HepG2 (cell line): ENCODE data around the gene PTH1R. TPM values are rescaled to one million over a fixed set of nuclear protein-coding genes. Genes with fewer than 3 reads are reported as not detected.

Experiments
- ATAC-seq: fragments of 200-7000 bp; cut with Tn5 transposase; 3 replicates; pipeline ENCODE4 v1.9.1; 2020; ENCODE audit warnings: mild to moderate bottlenecking, moderate library complexity
- BruUV-seq: library from RNA; stranded (reverse); fragments of 400-500 nt; replicated peaks from 2 replicates; lab custom pipeline; 2021; lab: Mats Ljungman, UMichigan
- CTCF ChIA-PET: fragments of 300-600 bp; formaldehyde crosslinking; extraction: SDS; loops from one replicate; lab custom pipeline; 2021; ENCODE audit warnings: low total read pairs, inconsistent platforms, low intra/inter-chr PET ratio; lab: Yijun Ruan, JAX
- POLR2A ChIA-PET: fragments of 350-600 bp; sonication (Branson Sonifier 250); formaldehyde crosslinking; loops from one replicate; lab custom pipeline; 2020; ENCODE audit warnings: antibody characterized with exemption, inconsistent platforms; lab: Yijun Ruan, JAX
- DNase-seq: peaks from one replicate; pipeline ENCODE4 v3.0.0-alpha.2; 2015; ENCODE audit warnings: low spot score
- FAIRE-seq: peaks from 3 replicates; lab custom pipeline; 2011; peaks lifted over from hg19 to GRCh38; lab: Jason Lieb, UNC
- H2AFZ ChIP-seq: one replicate; pipeline ENCODE4 v1.6.1; 2011; ENCODE audit warnings: low read length, inconsistent platforms
- H3K27ac ChIP-seq: fragments of 300-600 bp; 3 replicates; pipeline ENCODE4 v1.8.0; 2011; ENCODE audit warnings: mixed run types, mild to moderate bottlenecking, mixed read lengths, low read length, inconsistent platforms; ENCODE audit not compliant: insufficient read depth; ENCODE audit errors: extremely low read length
- H3K27me3 ChIP-seq, 2 experiments: fragments of 200-600 bp in 1 of 2; 2 replicates in 1 of 2; 3 replicates in 1 of 2; pipeline versions ENCODE4 v1.6.0 to v1.8.0; 2011; ENCODE audit warnings: low read length in 2 of 2, mild to moderate bottlenecking in 2 of 2, moderate library complexity in 2 of 2, inconsistent platforms in 1 of 2; ENCODE audit not compliant: insufficient read depth in 2 of 2, control insufficient read depth in 1 of 2
- H3K36me3 ChIP-seq, 2 experiments: fragments of 200-600 bp in 1 of 2; replicated peaks in 1 of 2; 2 replicates in 1 of 2; 3 replicates in 1 of 2; pipeline versions ENCODE4 v1.5.1 to v1.8.0; 2011; ENCODE audit warnings: low read length in 2 of 2, inconsistent platforms in 1 of 2; ENCODE audit not compliant: insufficient read depth in 2 of 2, control insufficient read depth in 1 of 2
- H3K4me1 ChIP-seq: 2 replicates; pipeline ENCODE4 v1.5.1; 2012; ENCODE audit warnings: low read length, inconsistent platforms; ENCODE audit not compliant: insufficient read depth
- H3K4me2 ChIP-seq: 2 replicates; pipeline ENCODE4 v1.6.0; 2011; ENCODE audit warnings: low read depth, low read length, inconsistent platforms
- H3K4me3 ChIP-seq, 3 experiments: fragments of 200-600 bp in 1 of 3; sonication (generic), shearing (Covaris generic) in 1 of 3; replicated peaks in 1 of 3; 2 replicates each; pipeline ENCODE4 v1.5.1; 2011 to 2016; ENCODE audit warnings: low read length in 3 of 3, inconsistent platforms in 2 of 3, low read depth in 2 of 3, mild to moderate bottlenecking in 2 of 3, control low read depth in 1 of 3, mixed read lengths in 1 of 3; ENCODE audit not compliant: insufficient read depth in 1 of 3
- H3K79me2 ChIP-seq: one replicate; pipeline ENCODE4 v1.6.1; 2011; ENCODE audit warnings: low read length, inconsistent platforms; ENCODE audit not compliant: insufficient read depth
- H3K9ac ChIP-seq: 2 replicates; pipeline ENCODE4 v1.6.0; 2011; ENCODE audit warnings: mild to moderate bottlenecking, low read depth, low read length, inconsistent platforms; ENCODE audit not compliant: insufficient read depth
- H3K9me3 ChIP-seq: 2 replicates; pipeline ENCODE4 v1.5.1; 2012; ENCODE audit warnings: mild to moderate bottlenecking, low read length
- H4K20me1 ChIP-seq: 2 replicates; pipeline ENCODE4 v1.6.0; 2011; ENCODE audit warnings: inconsistent platforms, mild to moderate bottlenecking, low read length, moderate library complexity; ENCODE audit not compliant: insufficient read depth
- ATF7 ChIP-seq, 2 experiments: fragments of 450-650 bp in 1 of 2; sonication (generic) in 1 of 2; formaldehyde crosslinking in 1 of 2; IDR thresholded peaks; 2 replicates each; pipeline versions ENCODE4 v1.4.0 to v1.6.1; 2016 to 2020; ENCODE audit warnings: antibody characterized with exemption in 1 of 2, mild to moderate bottlenecking in 1 of 2, missing genetic modification reagents in 1 of 2
- EZH2 ChIP-seq: conservative IDR thresholded peaks from 2 replicates; pipeline ENCODE4 v1.6.1; 2012; ENCODE audit warnings: mild to moderate bottlenecking, low read depth, low read length, moderate library complexity
- HMGA1 ChIP-seq: sonication (generic); formaldehyde crosslinking; conservative IDR thresholded peaks from 2 replicates; pipeline ENCODE4 v1.4.0; 2020; ENCODE audit warnings: missing genetic modification reagents
- HOXA3 ChIP-seq: sonication (generic); formaldehyde crosslinking; IDR thresholded peaks from 2 replicates; pipeline ENCODE4 v1.5.0; 2020; ENCODE audit warnings: missing genetic modification reagents
- KDM5B ChIP-seq: sonication (generic); formaldehyde crosslinking; IDR thresholded peaks from 2 replicates; pipeline ENCODE4 v1.4.0; 2020; ENCODE audit warnings: missing genetic modification reagents, mild to moderate bottlenecking, borderline replicate concordance
- MEIS1 ChIP-seq: sonication (generic); formaldehyde crosslinking; IDR thresholded peaks from 2 replicates; pipeline ENCODE4 v1.9.0; 2021; ENCODE audit warnings: mild to moderate bottlenecking, missing genetic modification reagents, moderate library complexity, borderline replicate concordance
- NFKB2 ChIP-seq: sonication (generic); formaldehyde crosslinking; IDR thresholded peaks from 2 replicates; pipeline ENCODE4 v1.4.0; 2020; ENCODE audit warnings: missing genetic modification reagents, borderline replicate concordance
- PRMT3 ChIP-seq: sonication (generic); formaldehyde crosslinking; IDR thresholded peaks from 2 replicates; pipeline ENCODE4 v1.8.1; 2022; ENCODE audit warnings: low read depth, mild to moderate bottlenecking, moderate library complexity, missing genetic modification reagents, borderline replicate concordance
- SSRP1 ChIP-seq: IDR thresholded peaks from 2 replicates; pipeline ENCODE4 v1.6.1; 2016; ENCODE audit warnings: control low read depth
- ZBTB1 ChIP-seq: sonication (generic); formaldehyde crosslinking; IDR thresholded peaks from 2 replicates; pipeline ENCODE4 v1.4.0; 2020; ENCODE audit warnings: missing genetic modification reagents, borderline replicate concordance
- ZNF549 ChIP-seq: sonication (generic); formaldehyde crosslinking; IDR thresholded peaks from 2 replicates; pipeline ENCODE4 v1.5.0; 2020; ENCODE audit warnings: missing genetic modification reagents
- ZNF563 ChIP-seq: sonication (generic); formaldehyde crosslinking; IDR thresholded peaks from 2 replicates; pipeline ENCODE4 v1.8.0; 2022; ENCODE audit warnings: mild to moderate bottlenecking, moderate library complexity, missing genetic modification reagents
- ZNF777 ChIP-seq: sonication (generic); formaldehyde crosslinking; IDR thresholded peaks from 2 replicates; pipeline ENCODE4 v1.4.0; 2020; ENCODE audit warnings: missing genetic modification reagents
- ZNF792 ChIP-seq: IDR thresholded peaks from 2 replicates; pipeline ENCODE4 v1.6.1; 2016
- WGBS: methylation state at CpG from one replicate; pipeline ENCODE4 v1.1.6; 2017; ENCODE audit warnings: low lambda C conversion rate; 5-methylcytosine and 5-hydroxymethylcytosine counted together
- in situ Hi-C: cut with HindIII; loops from 2 replicates; pipeline ENCODE4 v1.10.0; 2017; ENCODE audit warnings: low pct_unique_long_range_greater_than_20kb; ENCODE audit not compliant: extremely low pct_ligation_motif_present
- intact Hi-C: fragments of 100-400 bp; cut with micrococcal nuclease; formaldehyde crosslinking; loops from one replicate; pipeline ENCODE4 v1.10.0; 2022; ENCODE audit not compliant: unreplicated experiment
- polyA plus RNA-seq, 8 experiments: library from polyadenylated mRNA; depleted of rRNA in 3 of 8; stranded (reverse) in 7 of 8; unstranded in 1 of 8; fragments of >200 nt; fragmentation: Illumina TruSeq in 4 of 8; extraction: Trizol in 4 of 8; gene quantifications; 2 replicates each; pipeline versions ENCODE4 v1.2.1 to v1.2.3, GENCODE V29; 2011 to 2016; ENCODE audit warnings: low read depth in 4 of 8, missing spikeins in 1 of 8, mixed read lengths in 1 of 8; ENCODE audit not compliant: insufficient read depth in 1 of 8
- total RNA-seq, 5 experiments: library from RNA; depleted of rRNA; stranded (reverse); fragments of >200 nt; fragmentation: Illumina TruSeq; extraction: Trizol; gene quantifications; 2 replicates each; pipeline ENCODE4 v1.2.3, GENCODE V29; 2016; ENCODE audit warnings: low read depth in 1 of 5
- TF ChIP-seq, protein P1 (sequence below): sonication (generic); formaldehyde crosslinking; IDR thresholded peaks from 2 replicates; pipeline ENCODE4 v1.4.0; 2020; ENCODE audit warnings: missing genetic modification reagents
- TF ChIP-seq, protein P2 (sequence below): sonication (generic); formaldehyde crosslinking; IDR thresholded peaks from 2 replicates; pipeline ENCODE4 v1.9.0; 2021; ENCODE audit warnings: missing genetic modification reagents, borderline replicate concordance
- TF ChIP-seq, protein P3 (sequence below): sonication (generic); formaldehyde crosslinking; IDR thresholded peaks from 2 replicates; pipeline ENCODE4 v1.5.1; 2020; ENCODE audit warnings: mild to moderate bottlenecking, missing genetic modification reagents, moderate library complexity

Gene PTH1R
- total and polyA plus RNA-seq, 2 of the 13 experiments (the other 11 are each of a cell fraction or from before 2014, with no cell fraction given): not detected

DNA sequence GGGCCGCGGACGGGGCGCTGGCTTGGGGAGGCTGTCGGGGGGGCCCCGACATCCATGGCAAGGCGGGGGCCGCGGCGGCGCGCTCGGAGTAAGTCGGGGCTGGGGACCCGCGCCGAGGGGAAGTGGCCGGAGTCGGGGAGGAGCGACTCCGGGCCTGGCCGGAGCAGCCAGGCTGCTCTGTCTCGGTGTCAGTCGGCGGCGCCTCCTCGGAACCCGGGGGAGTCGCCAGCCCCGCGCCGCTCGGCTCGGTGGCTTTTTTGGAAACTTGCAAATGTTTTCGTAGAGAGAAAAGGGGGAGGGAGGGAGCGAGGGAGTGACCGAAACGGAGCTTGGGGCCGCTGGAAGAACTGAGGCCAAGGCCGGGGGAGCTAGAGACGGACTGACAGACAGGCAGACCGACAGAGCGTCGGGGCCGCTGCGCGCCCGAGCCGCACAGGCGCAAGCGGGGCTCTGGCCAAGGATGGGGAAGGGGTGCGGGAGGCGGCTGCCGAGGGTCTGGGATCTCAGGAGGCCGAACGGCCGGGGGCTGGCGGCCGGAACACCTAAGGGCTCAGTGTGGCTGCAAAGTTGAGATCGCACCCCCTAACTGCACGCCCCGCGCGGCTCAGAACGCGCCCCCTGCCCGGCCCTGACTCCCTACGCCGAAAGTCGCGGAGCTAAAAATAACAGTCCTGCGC, 5.0 kb downstream of the PTH1R start:
- Histone ChIP-seq H3K4me2 (peak overlapping the region; percentile 71), H3K27me3 (peaks cover 22 to 72% of the 10 kb centered on the region in 2 experiments), H3K27ac (no peak overlapping the region), H3K9ac (no peak overlapping the region), H3K4me1 (peaks cover 28% of the 10 kb centered on the region), H3K4me3 (peak overlapping the region; percentile 45 to 66 (median 47); a peak in 5 of 6 replicates), H3K9me3 (no peaks in the 10 kb centered on the region), H3K36me3 (no peaks in the 10 kb centered on the region), H2AFZ (no peak overlapping the region), H3K79me2 (no peaks in the 10 kb centered on the region), H4K20me1 (peaks cover 9% of the 10 kb centered on the region; the same call in 1 of the 2 replicates)
- CTCF ChIA-PET: no interaction called here
- no peak for FAIRE-seq
- POLR2A ChIA-PET: no interaction called here
- no TSS peak for BruUV-seq
- WGBS: 2% methylated on average over 22 of the region's 72 CpGs
- no peak for DNase-seq
- ATAC-seq: peak; percentile 56
- intact Hi-C loops (no loop called here), in situ Hi-C loops (no loop called here)
- TF ChIP-seq HMGA1 (no peak), HOXA3 (CRISPR knock-in tag) (no peak), SSRP1 (CRISPR knock-in tag) (no peak), ZNF777 (CRISPR knock-in tag) (peak; percentile 30; the same call in 1 of the 2 replicates), ZNF563 (no peak), PRMT3 (CRISPR knock-in tag) (no peak), MEIS1 (CRISPR knock-in tag) (no peak), ZBTB1 (CRISPR knock-in tag) (no peak), NFKB2 (CRISPR knock-in tag) (no peak), ZNF549 (no peak), ZNF792 (CRISPR knock-in tag) (no peak), ATF7 (IDR thresholded peaks at IDR 0.05) (no peak), ATF7 (CRISPR knock-in tag; IDR thresholded peaks at IDR 0.05) (no peak), KDM5B (CRISPR knock-in tag) (0 out of 2 replicates have a peak, but pooled peaks have one; percentile 33), EZH2 (peak; percentile 97)
- TF ChIP-seq, protein P1, sequence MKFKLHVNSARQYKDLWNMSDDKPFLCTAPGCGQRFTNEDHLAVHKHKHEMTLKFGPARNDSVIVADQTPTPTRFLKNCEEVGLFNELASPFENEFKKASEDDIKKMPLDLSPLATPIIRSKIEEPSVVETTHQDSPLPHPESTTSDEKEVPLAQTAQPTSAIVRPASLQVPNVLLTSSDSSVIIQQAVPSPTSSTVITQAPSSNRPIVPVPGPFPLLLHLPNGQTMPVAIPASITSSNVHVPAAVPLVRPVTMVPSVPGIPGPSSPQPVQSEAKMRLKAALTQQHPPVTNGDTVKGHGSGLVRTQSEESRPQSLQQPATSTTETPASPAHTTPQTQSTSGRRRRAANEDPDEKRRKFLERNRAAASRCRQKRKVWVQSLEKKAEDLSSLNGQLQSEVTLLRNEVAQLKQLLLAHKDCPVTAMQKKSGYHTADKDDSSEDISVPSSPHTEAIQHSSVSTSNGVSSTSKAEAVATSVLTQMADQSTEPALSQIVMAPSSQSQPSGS (CRISPR knock-in tag): no peak
- TF ChIP-seq, protein P2, sequence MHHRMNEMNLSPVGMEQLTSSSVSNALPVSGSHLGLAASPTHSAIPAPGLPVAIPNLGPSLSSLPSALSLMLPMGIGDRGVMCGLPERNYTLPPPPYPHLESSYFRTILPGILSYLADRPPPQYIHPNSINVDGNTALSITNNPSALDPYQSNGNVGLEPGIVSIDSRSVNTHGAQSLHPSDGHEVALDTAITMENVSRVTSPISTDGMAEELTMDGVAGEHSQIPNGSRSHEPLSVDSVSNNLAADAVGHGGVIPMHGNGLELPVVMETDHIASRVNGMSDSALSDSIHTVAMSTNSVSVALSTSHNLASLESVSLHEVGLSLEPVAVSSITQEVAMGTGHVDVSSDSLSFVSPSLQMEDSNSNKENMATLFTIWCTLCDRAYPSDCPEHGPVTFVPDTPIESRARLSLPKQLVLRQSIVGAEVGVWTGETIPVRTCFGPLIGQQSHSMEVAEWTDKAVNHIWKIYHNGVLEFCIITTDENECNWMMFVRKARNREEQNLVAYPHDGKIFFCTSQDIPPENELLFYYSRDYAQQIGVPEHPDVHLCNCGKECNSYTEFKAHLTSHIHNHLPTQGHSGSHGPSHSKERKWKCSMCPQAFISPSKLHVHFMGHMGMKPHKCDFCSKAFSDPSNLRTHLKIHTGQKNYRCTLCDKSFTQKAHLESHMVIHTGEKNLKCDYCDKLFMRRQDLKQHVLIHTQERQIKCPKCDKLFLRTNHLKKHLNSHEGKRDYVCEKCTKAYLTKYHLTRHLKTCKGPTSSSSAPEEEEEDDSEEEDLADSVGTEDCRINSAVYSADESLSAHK (CRISPR knock-in tag): no peak
- TF ChIP-seq, protein P3, sequence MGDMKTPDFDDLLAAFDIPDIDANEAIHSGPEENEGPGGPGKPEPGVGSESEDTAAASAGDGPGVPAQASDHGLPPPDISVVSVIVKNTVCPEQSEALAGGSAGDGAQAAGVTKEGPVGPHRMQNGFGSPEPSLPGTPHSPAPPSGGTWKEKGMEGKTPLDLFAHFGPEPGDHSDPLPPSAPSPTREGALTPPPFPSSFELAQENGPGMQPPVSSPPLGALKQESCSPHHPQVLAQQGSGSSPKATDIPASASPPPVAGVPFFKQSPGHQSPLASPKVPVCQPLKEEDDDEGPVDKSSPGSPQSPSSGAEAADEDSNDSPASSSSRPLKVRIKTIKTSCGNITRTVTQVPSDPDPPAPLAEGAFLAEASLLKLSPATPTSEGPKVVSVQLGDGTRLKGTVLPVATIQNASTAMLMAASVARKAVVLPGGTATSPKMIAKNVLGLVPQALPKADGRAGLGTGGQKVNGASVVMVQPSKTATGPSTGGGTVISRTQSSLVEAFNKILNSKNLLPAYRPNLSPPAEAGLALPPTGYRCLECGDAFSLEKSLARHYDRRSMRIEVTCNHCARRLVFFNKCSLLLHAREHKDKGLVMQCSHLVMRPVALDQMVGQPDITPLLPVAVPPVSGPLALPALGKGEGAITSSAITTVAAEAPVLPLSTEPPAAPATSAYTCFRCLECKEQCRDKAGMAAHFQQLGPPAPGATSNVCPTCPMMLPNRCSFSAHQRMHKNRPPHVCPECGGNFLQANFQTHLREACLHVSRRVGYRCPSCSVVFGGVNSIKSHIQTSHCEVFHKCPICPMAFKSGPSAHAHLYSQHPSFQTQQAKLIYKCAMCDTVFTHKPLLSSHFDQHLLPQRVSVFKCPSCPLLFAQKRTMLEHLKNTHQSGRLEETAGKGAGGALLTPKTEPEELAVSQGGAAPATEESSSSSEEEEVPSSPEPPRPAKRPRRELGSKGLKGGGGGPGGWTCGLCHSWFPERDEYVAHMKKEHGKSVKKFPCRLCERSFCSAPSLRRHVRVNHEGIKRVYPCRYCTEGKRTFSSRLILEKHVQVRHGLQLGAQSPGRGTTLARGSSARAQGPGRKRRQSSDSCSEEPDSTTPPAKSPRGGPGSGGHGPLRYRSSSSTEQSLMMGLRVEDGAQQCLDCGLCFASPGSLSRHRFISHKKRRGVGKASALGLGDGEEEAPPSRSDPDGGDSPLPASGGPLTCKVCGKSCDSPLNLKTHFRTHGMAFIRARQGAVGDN (CRISPR knock-in tag): 0 out of 2 replicates have a peak, but pooled peaks have one; percentile 4
